B cell (primary cell): ENCODE results near the gene ERAS.

Experiments
- CTCF ChIP-seq: fragments of 200-600 bp; IDR thresholded peaks from one replicate; pipeline ENCODE4 v1.8.0; 2022; ENCODE audit warnings: antibody characterized with exemption, mild to moderate bottlenecking
- EZH2 ChIP-seq: IDR thresholded peaks from 2 replicates; pipeline ENCODE4 v1.6.1; 2012; ENCODE audit warnings: borderline replicate concordance, low read depth, mild to moderate bottlenecking, moderate library complexity, low read length; ENCODE audit not compliant: insufficient read depth, poor library complexity, severe bottlenecking

GRCh38 chrX:48814722-48815121 is 11.6 kb upstream of the ERAS start:
- TF ChIP-seq CTCF: no peak
- TF ChIP-seq EZH2: no peak
